HEK293T (cell line): ENCODE measurements around the gene ESRRG.

Experiments
- CTCF ChIA-PET: fragments of 350-600 bp; formaldehyde crosslinking; extraction: SDS; loops from one replicate; lab custom pipeline; 2021; ENCODE audit warnings: antibody characterized with exemption, inconsistent platforms; lab: Yijun Ruan, JAX
- POLR2A ChIA-PET: fragments of 350-600 bp; formaldehyde crosslinking; extraction: SDS; loops from one replicate; lab custom pipeline; 2020; ENCODE audit warnings: antibody characterized with exemption, inconsistent platforms; lab: Yijun Ruan, JAX
- DNase-seq: peaks from one replicate; pipeline ENCODE4 v3.0.0; 2012; ENCODE audit warnings: mixed read lengths; ENCODE audit errors: extremely low spot score
- ARNT ChIP-seq: fragments of 450-650 bp; IDR thresholded peaks from 2 replicates; pipeline ENCODE4 v1.6.1; 2017; ENCODE audit warnings: mild to moderate bottlenecking
- BHLHE40 ChIP-seq: fragments of 450-650 bp; IDR thresholded peaks from 2 replicates; pipeline ENCODE4 v1.6.1; 2016; ENCODE audit warnings: mild to moderate bottlenecking, moderate library complexity, borderline replicate concordance
- CTBP1 ChIP-seq: fragments of 450-650 bp; IDR thresholded peaks from 2 replicates; pipeline ENCODE4 v1.6.1; 2016; ENCODE audit warnings: borderline replicate concordance
- ELF4 ChIP-seq: fragments of 450-650 bp; IDR thresholded peaks from 2 replicates; pipeline ENCODE4 v1.6.1; 2017; ENCODE audit warnings: antibody characterized with exemption
- FOXA1 ChIP-seq: fragments of 450-650 bp; IDR thresholded peaks from 2 replicates; pipeline ENCODE4 v1.6.1; 2016; ENCODE audit warnings: mild to moderate bottlenecking
- FOXK2 ChIP-seq: fragments of 450-650 bp; IDR thresholded peaks from 2 replicates; pipeline ENCODE4 v1.6.1; 2016; ENCODE audit warnings: mild to moderate bottlenecking
- FOXM1 ChIP-seq: fragments of 450-650 bp; IDR thresholded peaks from 2 replicates; pipeline ENCODE4 v1.6.1; 2017; ENCODE audit warnings: mild to moderate bottlenecking, borderline replicate concordance
- HDGF ChIP-seq: fragments of 450-650 bp; IDR thresholded peaks from 2 replicates; pipeline ENCODE4 v1.6.1; 2017; ENCODE audit warnings: antibody characterized with exemption, borderline replicate concordance
- L3MBTL2 ChIP-seq: fragments of 450-650 bp; conservative IDR thresholded peaks from 2 replicates; pipeline ENCODE4 v1.6.1; 2016; ENCODE audit warnings: mild to moderate bottlenecking
- LEF1 ChIP-seq: fragments of 450-650 bp; IDR thresholded peaks from 2 replicates; pipeline ENCODE4 v1.6.1; 2017; ENCODE audit warnings: mild to moderate bottlenecking, borderline replicate concordance
- NFRKB ChIP-seq: fragments of 450-650 bp; IDR thresholded peaks from 2 replicates; pipeline ENCODE4 v1.6.1; 2016; ENCODE audit warnings: mild to moderate bottlenecking, moderate library complexity
- PKNOX1 ChIP-seq: fragments of 450-650 bp; IDR thresholded peaks from 2 replicates; pipeline ENCODE4 v1.6.1; 2016
- SP1 ChIP-seq: fragments of 450-650 bp; IDR thresholded peaks from 2 replicates; pipeline ENCODE4 v1.6.1; 2017
- SUZ12 ChIP-seq: fragments of 450-650 bp; IDR thresholded peaks from 2 replicates; pipeline ENCODE4 v1.6.1; 2016; ENCODE audit warnings: mild to moderate bottlenecking
- TARDBP ChIP-seq: fragments of 450-650 bp; IDR thresholded peaks from 2 replicates; pipeline ENCODE4 v1.6.1; 2016
- ZNF384 ChIP-seq: fragments of 450-650 bp; IDR thresholded peaks from 2 replicates; pipeline ENCODE4 v1.6.1; 2016

Gene ESRRG

GRCh38 chr1:216679108-216679507, 44.1 kb downstream of the ESRRG start:
- TF ChIP-seq NFRKB (no peak), PKNOX1 (no peak), BHLHE40 (no peak), SP1 (no peak), ZNF384 (no peak), FOXA1 (no peak)
- CTCF ChIA-PET = no interaction called here
- POLR2A ChIA-PET = no interaction called here
- DNase-seq = no peak

GRCh38 chr1:216670118-216670883, 52.9 kb downstream of the ESRRG start:
- DNase-seq = peak; percentile 25
- POLR2A ChIA-PET = no interaction called here
- CTCF ChIA-PET = interaction anchor here (0.6 kb wide), 3 partner anchors 15 to 1023 kb away, joined by 3 to 4 read pairs (median 3); no protein-coding TSS in a partner anchor
- TF ChIP-seq SP1 (no peak), ZNF384 (no peak), TARDBP (no peak), PKNOX1 (no peak), SUZ12 (no peak), BHLHE40 (no peak), HDGF (no peak), FOXM1 (no peak), FOXK2 (no peak), ARNT (no peak), L3MBTL2 (no peak)

- TF ChIP-seq BHLHE40 (no peak), LEF1 (no peak), ELF4 (no peak), L3MBTL2 (no peak), HDGF (no peak), SUZ12 (no peak), SP1 (no peak), ARNT (no peak), FOXK2 (no peak), ZNF384 (no peak), NFRKB (no peak), CTBP1 (no peak), TARDBP (no peak), FOXA1 (no peak), FOXM1 (no peak), PKNOX1 (no peak)
- ChIA-PET POLR2A (no interaction called here), CTCF (no interaction called here)
- no peak for DNase-seq
Observed at GRCh38 chr1:216666441-216666840, 56.8 kb downstream of the ESRRG start.

- POLR2A ChIA-PET = no interaction called here
- TF ChIP-seq PKNOX1 = no peak
- no peak for TF ChIP-seq LEF1
- TF ChIP-seq CTBP1 = no peak
- TF ChIP-seq NFRKB = no peak
- TF ChIP-seq FOXM1 = no peak
- no peak for TF ChIP-seq ZNF384
- TF ChIP-seq SUZ12 = no peak
- no peak for TF ChIP-seq FOXA1
- TF ChIP-seq TARDBP = no peak
- TF ChIP-seq HDGF = no peak
- TF ChIP-seq SP1 = no peak
- DNase-seq = no peak
- CTCF ChIA-PET = no interaction called here
Observed at GRCh38 chr1:216665856-216666255, 57.4 kb downstream of the ESRRG start.

- TF ChIP-seq ZNF384 (no peak), HDGF (no peak), PKNOX1 (no peak), LEF1 (no peak), FOXK2 (no peak), SP1 (no peak), CTBP1 (no peak), L3MBTL2 (no peak), FOXM1 (no peak), SUZ12 (no peak), TARDBP (no peak), NFRKB (no peak), FOXA1 (no peak), ARNT (no peak), BHLHE40 (no peak), ELF4 (no peak)
- DNase-seq = no peak
- ChIA-PET POLR2A (no interaction called here), CTCF (no interaction called here)
Observed at GRCh38 chr1:216665406-216665805, 57.8 kb downstream of the ESRRG start.
